Activated T-helper 17 cell treated with anti-CD3 and anti-CD28 coated beads, Interleukin-2, amount 50 U/mL, for 72 hours (primary cell): Measurements from ENCODE around the gene SRRM3. TPM values are rescaled to one million over a fixed set of nuclear protein-coding genes. Genes with fewer than 3 reads are reported as not detected.
"Not testable (repeated sequence)": the region's sequence is repeated elsewhere in the genome, so short reads cannot be mapped to it uniquely, and the experiment has no call there.

ENCODE experiments used
- ATAC-seq: fragments of 150-1000 bp; cut with Tn5 transposase; replicated peaks from 2 replicates; pipeline ENCODE4 v1.10.0; 2021; ENCODE audit warnings: mild to moderate bottlenecking, moderate library complexity
- H3K27ac Mint-ChIP-seq: one replicate; pipeline ENCODE4 v1.8.0; 2022; ENCODE audit warnings: mixed read lengths
- H3K27me3 Mint-ChIP-seq: one replicate; pipeline ENCODE4 v1.8.0; 2022; ENCODE audit warnings: mixed read lengths
- H3K36me3 Mint-ChIP-seq: one replicate; pipeline ENCODE4 v1.8.0; 2022; ENCODE audit warnings: low read depth, mild to moderate bottlenecking, mixed read lengths
- H3K4me1 Mint-ChIP-seq: one replicate; pipeline ENCODE4 v1.8.0; 2022; ENCODE audit warnings: mixed read lengths
- H3K4me3 Mint-ChIP-seq: one replicate; pipeline ENCODE4 v1.8.0; 2022; ENCODE audit warnings: mild to moderate bottlenecking, mixed read lengths
- H3K9me3 Mint-ChIP-seq: one replicate; pipeline ENCODE4 v1.8.0; 2022; ENCODE audit warnings: mixed read lengths
- total RNA-seq, 2 donors: library from RNA; stranded (reverse); gene quantifications; one replicate each; pipeline ENCODE4 v1.2.3, GENCODE V29; 2022

Gene SRRM3
- total RNA-seq, 2 donors from 2014 or later, result 0.26 TPM; not detected in 1

DNA sequence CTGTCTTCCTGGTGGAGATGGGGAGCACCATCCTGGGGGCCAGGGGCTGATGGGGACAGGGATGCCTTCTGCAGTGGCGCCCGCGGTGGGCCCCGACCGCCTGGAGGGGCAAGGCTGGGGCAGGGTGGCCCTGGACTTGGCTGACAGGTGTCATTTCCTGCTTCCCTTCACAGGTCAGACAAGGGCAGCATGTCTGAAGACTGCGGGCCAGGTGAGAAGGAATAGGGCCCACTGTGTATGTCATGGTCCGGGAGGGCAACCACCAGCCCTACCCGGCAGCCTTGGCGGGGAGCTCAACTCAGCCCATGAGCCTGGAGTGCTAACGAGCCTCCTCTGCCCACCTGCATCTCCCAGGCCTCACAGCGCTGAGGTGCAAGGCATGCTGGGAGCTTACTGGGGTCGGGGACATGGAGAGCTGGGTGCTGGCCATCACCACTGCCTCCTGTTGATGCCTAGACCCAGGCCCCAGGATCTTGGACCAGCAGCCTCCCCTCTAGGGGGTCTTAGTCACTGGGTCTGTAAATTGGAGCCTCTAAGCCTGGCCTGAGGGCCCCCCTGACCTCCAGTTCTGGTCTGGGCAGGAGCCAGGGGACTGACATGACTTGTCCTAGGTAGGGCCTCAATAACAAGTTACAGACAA is 28.0 kb upstream of the SRRM3 start:
- no peak for ATAC-seq
- Mint-ChIP-seq H3K4me1 (peaks cover 5% of the 10 kb centered on the region), H3K4me3 (no peak overlapping the region), H3K27me3 (no peaks in the 10 kb centered on the region), H3K27ac (no peak overlapping the region), H3K36me3 (no peaks in the 10 kb centered on the region), H3K9me3 (no peaks in the 10 kb centered on the region)

DNA sequence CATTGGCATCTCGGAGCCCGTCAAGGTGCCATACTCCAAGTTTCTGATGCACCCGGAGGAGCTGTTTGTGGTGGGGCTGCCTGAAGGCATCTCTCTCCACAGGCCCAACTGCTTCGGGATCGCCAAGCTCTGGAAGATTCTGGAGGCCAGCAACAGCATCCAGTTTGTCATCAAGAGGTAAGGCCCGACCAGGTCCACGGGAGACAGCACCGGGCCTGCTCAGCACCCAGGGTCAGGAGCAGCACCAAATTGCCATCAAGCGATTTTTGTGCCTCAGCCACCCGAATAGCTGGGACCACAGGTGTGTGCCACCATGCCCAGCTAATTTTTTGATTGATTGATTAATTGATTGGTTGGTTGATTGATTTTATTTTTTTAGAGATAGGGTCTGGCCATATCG is 24.7 kb upstream of the SRRM3 start:
- H3K4me1 Mint-ChIP-seq, ATAC-seq, H3K27ac Mint-ChIP-seq, H3K36me3 Mint-ChIP-seq, H3K27me3 Mint-ChIP-seq, H3K9me3 Mint-ChIP-seq, H3K4me3 Mint-ChIP-seq: not testable (repeated sequence)

- peaks cover 5% of the 10 kb centered on the region for H3K4me1 Mint-ChIP-seq
- no peaks in the 10 kb centered on the region for H3K9me3 Mint-ChIP-seq
- ATAC-seq, result no peak
- no peaks in the 10 kb centered on the region for H3K36me3 Mint-ChIP-seq
- no peak overlapping the region for H3K27ac Mint-ChIP-seq
- no peaks in the 10 kb centered on the region for H3K27me3 Mint-ChIP-seq
- no peak overlapping the region for H3K4me3 Mint-ChIP-seq
Observed at GRCh38 chr7:76179686-76180085, 22.0 kb upstream of the SRRM3 start.

DNA sequence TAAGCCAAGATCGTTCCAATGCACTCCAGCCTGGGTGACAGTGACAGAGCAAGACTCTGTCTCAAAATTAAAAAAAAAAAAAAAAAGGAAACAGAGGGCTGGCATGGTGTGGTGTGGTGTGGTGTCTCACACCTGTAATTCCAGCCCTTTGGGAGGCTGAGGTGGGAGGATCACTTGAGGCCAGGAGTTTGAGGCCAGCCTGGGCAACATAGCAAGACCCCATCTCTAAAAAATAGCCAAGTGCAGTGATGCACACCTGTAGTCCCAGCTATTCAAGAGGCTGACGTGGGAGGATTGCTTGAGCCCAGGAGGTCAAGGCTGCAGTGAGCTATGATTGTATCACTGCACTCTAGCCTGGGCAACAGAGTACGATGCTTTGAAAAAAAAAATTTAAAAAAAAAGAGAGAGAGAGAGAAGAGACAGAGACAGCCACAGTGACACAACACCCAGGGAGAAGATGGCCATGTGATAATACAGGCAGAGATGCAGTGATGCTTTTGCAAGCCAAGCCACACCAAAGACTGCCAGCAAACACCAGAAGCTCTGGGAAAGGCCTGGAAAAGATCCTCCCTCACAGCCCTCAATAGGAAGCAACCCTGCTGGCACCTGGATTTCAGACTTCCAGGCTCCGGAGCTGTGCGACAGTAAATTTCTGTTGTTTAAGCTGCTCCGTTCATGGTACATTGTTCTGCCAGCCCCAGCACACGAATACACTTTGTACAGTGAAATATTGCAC is 19.3 kb upstream of the SRRM3 start:
- Mint-ChIP-seq H3K27ac (no peak overlapping the region), H3K27me3 (peaks cover 2% of the 10 kb centered on the region), H3K4me3 (no peak overlapping the region), H3K4me1 (peaks cover 5% of the 10 kb centered on the region), H3K9me3 (no peaks in the 10 kb centered on the region), H3K36me3 (no peaks in the 10 kb centered on the region)
- ATAC-seq, result no peak

GRCh38 chr7:76185187-76185896 is 16.4 kb upstream of the SRRM3 start:
- no peaks in the 10 kb centered on the region for H3K9me3 Mint-ChIP-seq
- no peaks in the 10 kb centered on the region for H3K4me1 Mint-ChIP-seq
- H3K36me3 Mint-ChIP-seq, result no peaks in the 10 kb centered on the region
- ATAC-seq, result no peak
- H3K27ac Mint-ChIP-seq, result no peak overlapping the region
- H3K27me3 Mint-ChIP-seq, result peaks cover 7% of the 10 kb centered on the region
- H3K4me3 Mint-ChIP-seq, result no peak overlapping the region

- no peaks in the 10 kb centered on the region for H3K4me1 Mint-ChIP-seq
- ATAC-seq, result no peak
- no peak overlapping the region for H3K27ac Mint-ChIP-seq
- H3K36me3 Mint-ChIP-seq, result no peaks in the 10 kb centered on the region
- peaks cover 7% of the 10 kb centered on the region for H3K27me3 Mint-ChIP-seq
- H3K4me3 Mint-ChIP-seq, result no peak overlapping the region
- no peaks in the 10 kb centered on the region for H3K9me3 Mint-ChIP-seq
Observed at GRCh38 chr7:76187272-76187671, 14.4 kb upstream of the SRRM3 start.

GRCh38 chr7:76189276-76189675 is 12.4 kb upstream of the SRRM3 start:
- H3K36me3 Mint-ChIP-seq, result no peaks in the 10 kb centered on the region
- H3K27ac Mint-ChIP-seq, result no peak overlapping the region
- peaks cover 12% of the 10 kb centered on the region for H3K27me3 Mint-ChIP-seq
- no peak overlapping the region for H3K4me3 Mint-ChIP-seq
- no peaks in the 10 kb centered on the region for H3K9me3 Mint-ChIP-seq
- H3K4me1 Mint-ChIP-seq, result no peaks in the 10 kb centered on the region
- ATAC-seq, result no peak

- Mint-ChIP-seq H3K4me3 (no peak overlapping the region), H3K9me3 (no peaks in the 10 kb centered on the region), H3K36me3 (no peaks in the 10 kb centered on the region), H3K27me3 (peaks cover 18% of the 10 kb centered on the region), H3K27ac (no peak overlapping the region), H3K4me1 (no peaks in the 10 kb centered on the region)
- no peak for ATAC-seq
Observed at GRCh38 chr7:76191783-76192240, 9.9 kb upstream of the SRRM3 start.

DNA sequence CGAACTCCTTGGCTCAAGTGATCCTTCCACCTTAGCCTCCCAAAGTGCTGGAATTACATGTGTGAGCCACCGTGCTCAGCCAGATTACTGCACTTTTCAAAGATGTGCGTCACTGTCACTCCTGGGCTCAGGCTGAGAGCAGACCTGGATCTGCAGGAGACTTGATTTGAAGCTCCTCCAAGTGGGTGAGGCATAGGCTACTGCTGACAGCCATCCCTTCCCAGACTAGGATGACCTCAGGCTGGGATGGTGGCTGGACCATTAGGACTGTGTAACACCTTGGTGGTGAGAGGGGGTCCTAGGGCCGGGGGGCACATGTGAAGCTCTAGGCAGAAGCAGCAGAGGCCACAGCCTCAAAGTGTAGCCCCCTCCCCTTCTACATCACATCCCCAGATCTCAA is 8.2 kb upstream of the SRRM3 start:
- Mint-ChIP-seq H3K36me3 (no peaks in the 10 kb centered on the region), H3K4me3 (no peak overlapping the region), H3K27me3 (peaks cover 19% of the 10 kb centered on the region), H3K4me1 (no peaks in the 10 kb centered on the region), H3K27ac (no peak overlapping the region), H3K9me3 (no peaks in the 10 kb centered on the region)
- no peak for ATAC-seq

DNA sequence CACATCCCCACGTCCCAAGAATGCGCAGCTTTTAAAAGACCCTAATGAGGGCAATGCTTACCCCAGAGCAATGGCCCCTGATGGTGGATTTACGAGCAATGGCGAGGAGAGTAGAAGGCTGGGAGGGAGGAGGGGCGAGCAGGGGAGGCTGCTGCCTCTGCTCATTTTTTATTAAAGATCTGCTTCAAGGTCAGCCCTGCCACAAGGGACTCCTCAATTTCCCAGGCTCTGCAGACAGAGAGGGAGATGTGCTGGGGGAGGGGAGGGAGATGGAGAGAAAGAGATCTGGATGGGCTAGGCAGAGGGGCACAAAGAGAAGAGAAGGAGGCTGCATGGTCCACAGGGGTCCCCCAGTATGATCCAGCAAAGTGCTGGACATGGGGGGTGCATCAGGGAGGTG is 7.8 kb upstream of the SRRM3 start:
- no peaks in the 10 kb centered on the region for H3K4me1 Mint-ChIP-seq
- no peaks in the 10 kb centered on the region for H3K9me3 Mint-ChIP-seq
- H3K4me3 Mint-ChIP-seq, result no peak overlapping the region
- peaks cover 18% of the 10 kb centered on the region for H3K27me3 Mint-ChIP-seq
- no peaks in the 10 kb centered on the region for H3K36me3 Mint-ChIP-seq
- no peak for ATAC-seq
- H3K27ac Mint-ChIP-seq, result no peak overlapping the region

- Mint-ChIP-seq H3K27me3 (peaks cover 15% of the 10 kb centered on the region), H3K4me3 (no peak overlapping the region), H3K36me3 (no peaks in the 10 kb centered on the region), H3K27ac (no peak overlapping the region), H3K4me1 (no peaks in the 10 kb centered on the region), H3K9me3 (no peaks in the 10 kb centered on the region)
- ATAC-seq, result no peak
Observed at GRCh38 chr7:76196786-76197185, 4.9 kb upstream of the SRRM3 start.

- no peak for ATAC-seq
- no peak overlapping the region for H3K27ac Mint-ChIP-seq
- H3K9me3 Mint-ChIP-seq, result no peaks in the 10 kb centered on the region
- H3K27me3 Mint-ChIP-seq, result peaks cover 17% of the 10 kb centered on the region
- H3K36me3 Mint-ChIP-seq, result no peaks in the 10 kb centered on the region
- no peaks in the 10 kb centered on the region for H3K4me1 Mint-ChIP-seq
- H3K4me3 Mint-ChIP-seq, result no peak overlapping the region
Observed at GRCh38 chr7:76198202-76198601, 3.5 kb upstream of the SRRM3 start.

GRCh38 chr7:76202666-76203030 is 952 bp downstream of the SRRM3 start:
- H3K4me1 Mint-ChIP-seq, result no peaks in the 10 kb centered on the region

DNA sequence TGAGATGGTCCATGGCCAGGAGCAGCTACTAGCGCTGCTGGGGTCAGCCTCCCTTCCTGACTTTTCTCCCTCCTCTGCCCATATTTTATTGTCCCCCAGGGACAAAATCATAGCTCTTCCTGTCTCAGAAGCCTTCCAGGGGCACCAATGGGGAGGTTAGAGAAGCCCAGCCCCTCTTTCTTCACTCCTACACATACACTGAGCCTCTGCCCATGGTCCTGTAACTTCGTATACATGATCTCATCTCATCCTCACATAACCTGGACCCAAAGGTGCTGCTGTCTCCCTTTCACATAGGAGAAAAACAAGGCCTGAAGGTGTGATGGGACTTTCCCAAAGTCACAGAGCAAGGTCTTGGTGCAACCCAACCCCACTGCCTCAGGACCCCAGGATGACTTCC is 2.5 kb downstream of the SRRM3 start:
- Mint-ChIP-seq H3K9me3 (no peaks in the 10 kb centered on the region), H3K27me3 (peaks cover 27% of the 10 kb centered on the region), H3K36me3 (no peaks in the 10 kb centered on the region), H3K27ac (no peak overlapping the region), H3K4me1 (no peaks in the 10 kb centered on the region), H3K4me3 (no peak overlapping the region)
- no peak for ATAC-seq

More at GRCh38 chr7:76202666-76203030, 952 bp downstream of the SRRM3 start:
- peaks cover 25% of the 10 kb centered on the region for H3K27me3 Mint-ChIP-seq
- no peaks in the 10 kb centered on the region for H3K36me3 Mint-ChIP-seq
- no peak for ATAC-seq
- no peak overlapping the region for H3K4me3 Mint-ChIP-seq
- H3K27ac Mint-ChIP-seq, result no peak overlapping the region
- no peaks in the 10 kb centered on the region for H3K9me3 Mint-ChIP-seq

GRCh38 chr7:76206633-76207032 is 4.9 kb downstream of the SRRM3 start:
- Mint-ChIP-seq H3K36me3 (no peaks in the 10 kb centered on the region), H3K4me1 (no peaks in the 10 kb centered on the region), H3K27me3 (peaks cover 33% of the 10 kb centered on the region), H3K4me3 (no peak overlapping the region), H3K9me3 (no peaks in the 10 kb centered on the region), H3K27ac (no peak overlapping the region)
- ATAC-seq, result no peak
